Astrocyte of the cerebellum (primary cell): ENCODE measurements around the gene PRKAR2B.
"Not testable (repeated sequence)": the region's sequence is repeated elsewhere in the genome, so short reads cannot be mapped to it uniquely, and the experiment has no call there.

ENCODE experiments used
- DNase-seq: peaks from one replicate; pipeline ENCODE4 v3.0.0-alpha.2; 2011; ENCODE audit warnings: low read depth
- H3K4me3 ChIP-seq: 2 replicates; pipeline ENCODE4 v1.5.1; 2011; ENCODE audit warnings: mild to moderate bottlenecking, low read depth, low read length, moderate library complexity
- CTCF ChIP-seq: IDR thresholded peaks from 2 replicates; pipeline ENCODE4 v1.5.1; 2012; ENCODE audit warnings: low read length, low read depth, moderate library complexity, mild to moderate bottlenecking; ENCODE audit errors: missing control alignments
- in situ Hi-C: cut with HindIII; loops from 2 replicates; pipeline ENCODE4 v1.10.0; 2017; ENCODE audit warnings: low sequenced_read_pairs

Gene PRKAR2B

GRCh38 chr7:107152011-107152410 is 107.5 kb downstream of the PRKAR2B start:
- in situ Hi-C loops = no loop called here
- no peak overlapping the region for H3K4me3 ChIP-seq
- no peak for TF ChIP-seq CTCF
- no peak for DNase-seq

GRCh38 chr7:107154826-107155225 is 110.3 kb downstream of the PRKAR2B start:
- no peak overlapping the region for H3K4me3 ChIP-seq
- TF ChIP-seq CTCF = no peak
- DNase-seq = no peak
- in situ Hi-C loops = no loop called here

GRCh38 chr7:107155726-107156125 is 111.2 kb downstream of the PRKAR2B start:
- in situ Hi-C loops, DNase-seq, H3K4me3 ChIP-seq: not testable (repeated sequence)

GRCh38 chr7:107157091-107157490 is 112.6 kb downstream of the PRKAR2B start:
- in situ Hi-C loops = no loop called here

GRCh38 chr7:107158028-107158427 is 113.5 kb downstream of the PRKAR2B start:
- no peak for DNase-seq
- in situ Hi-C loops = no loop called here
- no peak for TF ChIP-seq CTCF
- H3K4me3 ChIP-seq = no peak overlapping the region

More at GRCh38 chr7:107157091-107157490, 112.6 kb downstream of the PRKAR2B start:
- TF ChIP-seq CTCF = no peak
- DNase-seq = no peak
- no peak overlapping the region for H3K4me3 ChIP-seq

GRCh38 chr7:107160389-107160788 is 115.9 kb downstream of the PRKAR2B start:
- no peak for TF ChIP-seq CTCF
- in situ Hi-C loops = no loop called here
- no peak overlapping the region for H3K4me3 ChIP-seq
- DNase-seq = no peak

GRCh38 chr7:107161415-107161814 is 116.9 kb downstream of the PRKAR2B start:
- no peak for TF ChIP-seq CTCF
- no peak overlapping the region for H3K4me3 ChIP-seq
- no peak for DNase-seq
- in situ Hi-C loops = no loop called here
